ENCODE data around the gene TMEM107.
A peak's percentile ranks its signal among the peaks of the same experiment; 100 is the strongest.

The TMEM107 gene

GRCh38 chr17:8150194-8151119, 25.7 kb downstream of the TMEM107 start:
- no peak for DNase-seq

- DNase-seq: no peak
Measured at GRCh38 chr17:8149419-8150193, 26.6 kb downstream of the TMEM107 start.

- DNase-seq: no peak
Measured at GRCh38 chr17:8148560-8148959, 27.6 kb downstream of the TMEM107 start.

- no peak for DNase-seq
Measured at GRCh38 chr17:8147805-8148404, 28.3 kb downstream of the TMEM107 start.

- no peak for DNase-seq
Measured at GRCh38 chr17:8147141-8147804, 28.9 kb downstream of the TMEM107 start.

- DNase-seq: no peak
Measured at GRCh38 chr17:8146381-8147140, 29.6 kb downstream of the TMEM107 start.

GRCh38 chr17:8145811-8146210, 30.4 kb downstream of the TMEM107 start:
- DNase-seq: no peak

- DNase-seq: no peak
Measured at GRCh38 chr17:8144401-8145231, 31.6 kb downstream of the TMEM107 start.

GRCh38 chr17:8143581-8144400, 32.4 kb downstream of the TMEM107 start:
- DNase-seq: no peak

- DNase-seq: no peak
Measured at GRCh38 chr17:8142887-8143580, 33.1 kb downstream of the TMEM107 start.

- DNase-seq: no peak
Measured at GRCh38 chr17:8142158-8142886, 33.9 kb downstream of the TMEM107 start.

GRCh38 chr17:8141741-8142140, 34.4 kb downstream of the TMEM107 start:
- DNase-seq: no peak

- no peak for DNase-seq
Measured at GRCh38 chr17:8141045-8141444, 35.1 kb downstream of the TMEM107 start.

GRCh38 chr17:8140065-8141029, 35.8 kb downstream of the TMEM107 start:
- peak; percentile 58 to 78 (median 70) for DNase-seq

- DNase-seq: peak; percentile 97 to 99 (median 98)
Measured at GRCh38 chr17:8138672-8139371, 37.4 kb downstream of the TMEM107 start.

- DNase-seq: no peak
Measured at GRCh38 chr17:8138374-8138671, 37.9 kb downstream of the TMEM107 start.

Measured in suppressor macrophage (primary cell).